HG03354 (cell line): ENCODE measurements around the gene TEX2.

Source experiments
- ATAC-seq: cut with Tn5 transposase; IDR thresholded peaks from one replicate; pipeline ENCODE4 v1.9.1; 2021; ENCODE audit warnings: mild to moderate bottlenecking; ENCODE audit not compliant: unreplicated experiment, poor library complexity, severe bottlenecking

Gene TEX2

GRCh38 chr17:64128787-64129514, 134.1 kb downstream of the TEX2 start:
- no peak for ATAC-seq

GRCh38 chr17:64126918-64127317, 136.1 kb downstream of the TEX2 start:
- ATAC-seq: no peak

GRCh38 chr17:64125937-64126336, 137.1 kb downstream of the TEX2 start:
- ATAC-seq: no peak

GRCh38 chr17:64124609-64125008, 138.5 kb downstream of the TEX2 start:
- no peak for ATAC-seq

- ATAC-seq: no peak
These were observed 139.9 kb downstream of the TEX2 start for GRCh38 chr17:64123114-64123513.

GRCh38 chr17:64120972-64121786, 141.9 kb downstream of the TEX2 start:
- ATAC-seq: peak; percentile 83

- no peak for ATAC-seq
These were observed 142.8 kb downstream of the TEX2 start for GRCh38 chr17:64120159-64120810.

GRCh38 chr17:64117981-64118979, 144.8 kb downstream of the TEX2 start:
- no peak for ATAC-seq

- no peak for ATAC-seq
These were observed 147.1 kb downstream of the TEX2 start for GRCh38 chr17:64115822-64116534.

- no peak for ATAC-seq
These were observed 147.9 kb downstream of the TEX2 start for GRCh38 chr17:64115043-64115698.

- no peak for ATAC-seq
These were observed 150.1 kb downstream of the TEX2 start for GRCh38 chr17:64113006-64113405.

- ATAC-seq: no peak
These were observed 151.2 kb downstream of the TEX2 start for GRCh38 chr17:64111831-64112230.

- no peak for ATAC-seq
These were observed 152.5 kb downstream of the TEX2 start for GRCh38 chr17:64110379-64111152.

- no peak for ATAC-seq
These were observed 153.7 kb downstream of the TEX2 start for GRCh38 chr17:64109400-64109799.

- ATAC-seq: no peak
These were observed 155.4 kb downstream of the TEX2 start for GRCh38 chr17:64107500-64108236.

GRCh38 chr17:64106918-64107317, 156.1 kb downstream of the TEX2 start:
- no peak for ATAC-seq
